SU-DHL-6 (cell line): Measurements from ENCODE around the gene TNS3.

ENCODE experiments used
- EZH2phosphoT487 ChIP-seq: fragments of 200-600 bp; sonication (generic), shearing (Covaris generic); conservative IDR thresholded peaks from 2 replicates; pipeline ENCODE4 v1.6.1; 2018; ENCODE audit warnings: mild to moderate bottlenecking, antibody characterized with exemption, low read length, moderate library complexity, mixed read lengths
- TF ChIP-seq, protein P1 (sequence below): fragments of 200-600 bp; sonication (generic); IDR thresholded peaks from one replicate; pipeline ENCODE4 v1.5.1; 2017; ENCODE audit warnings: antibody characterized with exemption, mild to moderate bottlenecking, low read length, moderate library complexity; ENCODE audit not compliant: insufficient read depth, poor library complexity, severe bottlenecking

DNA sequence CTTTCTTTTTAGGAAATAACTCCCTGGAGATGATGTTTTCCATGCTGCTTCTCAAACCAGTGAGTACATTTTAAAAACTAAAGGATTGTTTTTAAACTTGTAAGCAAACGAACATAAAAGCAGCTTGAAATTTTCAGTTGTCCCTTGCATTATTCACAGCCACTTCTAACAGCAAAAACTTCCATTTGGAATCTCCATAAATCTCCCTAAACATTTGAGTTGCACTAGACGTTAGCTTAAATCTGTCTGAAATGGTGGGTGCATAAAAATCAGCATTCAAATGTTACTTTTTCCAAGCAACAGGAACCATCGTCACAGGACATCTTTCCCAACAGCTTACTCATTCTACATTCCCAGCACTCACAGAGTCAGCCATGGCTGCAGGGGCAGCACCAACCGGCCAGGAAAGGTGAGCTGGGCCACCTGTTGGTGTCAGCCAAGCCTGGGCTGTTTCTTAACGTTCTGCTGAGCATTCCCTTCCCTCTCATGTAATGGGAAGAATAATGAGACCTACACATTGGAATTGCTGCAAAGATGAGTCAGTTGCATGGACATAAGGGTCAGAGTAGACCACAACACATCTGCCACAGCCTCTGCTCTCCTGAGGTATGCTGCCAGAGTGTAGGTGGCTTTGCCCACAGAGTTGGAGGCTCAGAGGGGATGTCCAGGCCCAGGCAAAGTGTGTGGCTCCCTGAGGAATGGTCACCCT lies 163.2 kb downstream of the TNS3 start:
- TF ChIP-seq, protein P1, sequence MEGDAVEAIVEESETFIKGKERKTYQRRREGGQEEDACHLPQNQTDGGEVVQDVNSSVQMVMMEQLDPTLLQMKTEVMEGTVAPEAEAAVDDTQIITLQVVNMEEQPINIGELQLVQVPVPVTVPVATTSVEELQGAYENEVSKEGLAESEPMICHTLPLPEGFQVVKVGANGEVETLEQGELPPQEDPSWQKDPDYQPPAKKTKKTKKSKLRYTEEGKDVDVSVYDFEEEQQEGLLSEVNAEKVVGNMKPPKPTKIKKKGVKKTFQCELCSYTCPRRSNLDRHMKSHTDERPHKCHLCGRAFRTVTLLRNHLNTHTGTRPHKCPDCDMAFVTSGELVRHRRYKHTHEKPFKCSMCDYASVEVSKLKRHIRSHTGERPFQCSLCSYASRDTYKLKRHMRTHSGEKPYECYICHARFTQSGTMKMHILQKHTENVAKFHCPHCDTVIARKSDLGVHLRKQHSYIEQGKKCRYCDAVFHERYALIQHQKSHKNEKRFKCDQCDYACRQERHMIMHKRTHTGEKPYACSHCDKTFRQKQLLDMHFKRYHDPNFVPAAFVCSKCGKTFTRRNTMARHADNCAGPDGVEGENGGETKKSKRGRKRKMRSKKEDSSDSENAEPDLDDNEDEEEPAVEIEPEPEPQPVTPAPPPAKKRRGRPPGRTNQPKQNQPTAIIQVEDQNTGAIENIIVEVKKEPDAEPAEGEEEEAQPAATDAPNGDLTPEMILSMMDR: no peak
- TF ChIP-seq EZH2phosphoT487: no peak
